Measurements from ENCODE around the gene PHYHD1.

Gene PHYHD1

GRCh38 chr9:128920381-128921058, at the start of gene PHYHD1:
Gene PHYHD1, plus strand, starts transcription at chr9:128920982. Its CDS starts 1,342 bp downstream, at chr9:128922324.
- DNase-seq: no peak

DNA sequence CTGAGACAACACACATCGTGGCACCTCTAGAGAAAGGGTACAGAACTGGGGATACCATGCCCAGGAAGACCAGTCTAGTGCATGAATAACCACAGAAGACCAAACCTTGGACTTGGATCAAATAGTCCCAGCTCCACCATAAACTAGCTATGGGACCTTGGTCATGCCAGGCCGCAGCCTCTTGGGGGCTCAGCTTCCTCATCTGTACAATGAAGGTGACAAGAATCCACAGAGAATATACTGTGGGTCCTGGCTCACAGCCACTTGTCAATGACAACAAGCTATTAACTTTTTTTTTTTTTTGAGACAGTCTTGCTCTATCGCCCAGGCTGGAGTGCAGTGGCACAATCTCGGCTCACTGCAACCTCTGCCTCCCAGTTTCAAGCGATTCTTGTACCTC, 42.9 kb upstream of the PHYHD1 start:
- DNase-seq: no peak

DNA sequence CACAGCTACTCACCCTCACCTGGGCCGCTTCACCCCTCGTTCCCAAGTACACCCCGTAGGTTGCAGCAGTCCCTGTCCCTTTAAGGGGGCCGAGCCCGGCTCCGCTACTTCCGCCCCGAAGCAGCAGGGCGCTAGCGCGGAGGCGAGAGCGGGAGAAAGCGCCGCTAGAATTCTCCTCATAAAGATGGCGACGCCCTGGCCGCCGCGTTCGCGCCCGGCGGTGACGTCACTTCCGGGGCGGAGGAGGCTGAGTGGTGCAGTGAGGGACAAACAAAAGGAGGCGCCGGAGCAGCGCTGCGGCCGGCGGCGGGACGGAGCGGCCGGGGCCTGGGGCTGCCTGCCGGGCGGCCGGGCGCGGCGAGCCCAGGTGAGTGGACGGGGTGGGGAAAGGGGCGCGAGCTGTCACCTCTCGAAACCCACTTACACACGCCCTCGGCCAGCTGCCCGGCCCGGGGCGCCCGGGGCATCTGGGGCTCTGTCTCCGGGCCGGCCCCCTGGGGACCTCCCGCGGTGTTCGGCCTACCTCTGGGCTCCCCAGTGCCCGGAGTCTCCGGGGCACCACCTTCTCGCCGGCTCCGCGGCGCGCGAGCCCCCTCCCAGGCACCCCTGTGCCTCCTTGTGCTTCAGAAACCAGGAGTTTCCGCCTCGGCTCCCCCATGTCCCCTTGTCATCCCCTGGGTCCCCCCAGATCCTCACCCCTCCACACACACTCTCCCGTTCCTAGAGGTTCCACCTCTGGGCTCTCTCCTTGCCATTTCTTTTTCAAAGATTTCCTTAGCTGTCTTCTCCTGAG, 38.7 kb upstream of the PHYHD1 start, which contains the start of the genes KYAT1 and LRRC8A:
Gene KYAT1 (minus strand): TSS at position 67 of the 793 bp plus-strand sequence. CDS start 36,545 bp downstream, outside the sequence.
Gene LRRC8A (plus strand): TSS at position 250 of the 793 bp plus-strand sequence. CDS start 25,032 bp downstream, outside the sequence.
- peak; percentile 98 for DNase-seq

GRCh38 chr9:128882677-128883603, 37.8 kb upstream of the PHYHD1 start:
- DNase-seq: no peak

- no peak for DNase-seq
Measured at GRCh38 chr9:128884164-128884563, 36.6 kb upstream of the PHYHD1 start.

GRCh38 chr9:128885376-128885775, 35.4 kb upstream of the PHYHD1 start:
- DNase-seq: no peak

GRCh38 chr9:128885798-128886197, 35.0 kb upstream of the PHYHD1 start:
- DNase-seq: no peak

DNA sequence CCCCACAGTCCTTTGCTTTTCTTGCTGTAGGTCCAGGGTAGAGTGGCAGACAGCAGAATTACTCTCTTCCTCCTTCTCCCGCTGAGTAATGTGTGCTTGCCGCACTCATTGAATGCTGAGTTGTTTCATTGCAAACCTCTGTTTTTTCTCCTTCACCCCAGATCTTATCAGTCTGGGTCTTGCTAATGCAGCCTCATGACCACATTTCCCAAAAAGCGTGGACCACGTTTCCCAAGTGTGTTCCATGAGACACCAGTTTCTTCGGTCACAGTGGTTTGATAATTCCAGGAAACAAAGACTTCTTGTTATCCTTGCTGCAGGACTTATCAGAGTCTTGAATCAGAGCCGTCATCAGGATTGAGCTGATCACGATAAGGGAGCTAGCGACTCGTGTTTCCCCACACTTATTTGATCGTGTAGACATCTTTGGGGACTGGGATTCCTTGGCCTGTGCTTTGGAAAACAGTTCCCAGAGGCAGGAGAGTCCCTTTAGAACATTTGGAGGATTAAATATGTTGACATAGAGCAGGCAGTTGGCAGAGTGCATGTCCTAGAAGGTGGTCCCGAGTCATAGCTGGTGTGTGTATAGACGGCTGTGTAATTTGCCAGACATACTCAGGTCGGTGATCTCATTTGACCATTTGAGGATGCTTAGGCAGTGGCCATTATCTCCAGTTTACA, 34.4 kb upstream of the PHYHD1 start:
- DNase-seq: no peak

- DNase-seq: no peak
Measured at GRCh38 chr9:128887049-128887448, 33.7 kb upstream of the PHYHD1 start.

GRCh38 chr9:128887914-128888350, 32.9 kb upstream of the PHYHD1 start:
- no peak for DNase-seq

DNA sequence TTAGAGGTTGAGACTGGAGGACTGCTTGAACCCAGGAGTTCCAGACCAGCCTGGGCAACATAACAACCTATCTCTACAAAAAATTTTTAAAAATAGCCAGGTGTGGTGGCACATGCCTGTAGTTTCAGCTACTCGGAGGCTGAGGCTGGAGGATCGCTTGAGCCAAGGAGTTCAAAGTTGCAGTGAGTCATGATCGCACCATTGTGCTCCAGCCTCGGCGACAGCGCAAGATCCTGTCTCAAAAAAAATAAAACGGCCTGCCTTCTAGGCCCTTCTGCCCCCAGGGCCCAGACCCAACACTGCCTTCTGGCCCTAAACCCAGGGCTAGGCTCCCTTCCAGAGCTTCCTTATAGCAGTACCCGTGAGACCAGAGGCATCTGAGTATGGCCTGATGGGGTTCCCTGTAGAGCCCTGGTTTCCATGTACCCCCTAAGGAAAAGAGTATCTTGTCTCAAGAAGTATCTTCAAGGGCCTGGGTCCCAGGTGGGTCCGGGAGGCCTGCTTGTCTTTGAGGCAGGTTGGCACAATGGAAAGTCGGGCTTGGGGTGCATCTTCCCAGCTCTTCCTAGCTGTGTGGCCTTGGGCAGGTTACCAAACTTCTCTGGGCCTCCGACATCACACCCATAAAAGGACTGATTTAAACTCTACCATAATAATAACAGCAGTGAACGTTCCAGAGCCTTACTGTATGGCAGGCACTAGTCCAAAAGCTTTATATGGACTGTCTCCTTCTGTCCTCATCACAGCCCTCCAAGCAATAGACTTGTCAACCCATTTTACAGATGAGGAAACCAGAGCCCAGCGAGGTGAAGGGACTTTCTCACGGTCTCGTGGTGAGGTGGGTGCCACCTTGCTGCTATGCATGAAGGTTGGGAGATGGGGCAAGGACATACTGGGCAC, 29.2 kb upstream of the PHYHD1 start:
- DNase-seq: no peak

GRCh38 chr9:128892221-128892921, 28.4 kb upstream of the PHYHD1 start:
- DNase-seq: no peak

GRCh38 chr9:128893354-128893753, 27.4 kb upstream of the PHYHD1 start:
- DNase-seq: no peak

- no peak for DNase-seq
Measured at GRCh38 chr9:128894764-128895163, 26.0 kb upstream of the PHYHD1 start.

- no peak for DNase-seq
Measured at GRCh38 chr9:128895556-128895955, 25.2 kb upstream of the PHYHD1 start.

- no peak for DNase-seq
Measured at GRCh38 chr9:128898382-128898781, 22.4 kb upstream of the PHYHD1 start.

DNA sequence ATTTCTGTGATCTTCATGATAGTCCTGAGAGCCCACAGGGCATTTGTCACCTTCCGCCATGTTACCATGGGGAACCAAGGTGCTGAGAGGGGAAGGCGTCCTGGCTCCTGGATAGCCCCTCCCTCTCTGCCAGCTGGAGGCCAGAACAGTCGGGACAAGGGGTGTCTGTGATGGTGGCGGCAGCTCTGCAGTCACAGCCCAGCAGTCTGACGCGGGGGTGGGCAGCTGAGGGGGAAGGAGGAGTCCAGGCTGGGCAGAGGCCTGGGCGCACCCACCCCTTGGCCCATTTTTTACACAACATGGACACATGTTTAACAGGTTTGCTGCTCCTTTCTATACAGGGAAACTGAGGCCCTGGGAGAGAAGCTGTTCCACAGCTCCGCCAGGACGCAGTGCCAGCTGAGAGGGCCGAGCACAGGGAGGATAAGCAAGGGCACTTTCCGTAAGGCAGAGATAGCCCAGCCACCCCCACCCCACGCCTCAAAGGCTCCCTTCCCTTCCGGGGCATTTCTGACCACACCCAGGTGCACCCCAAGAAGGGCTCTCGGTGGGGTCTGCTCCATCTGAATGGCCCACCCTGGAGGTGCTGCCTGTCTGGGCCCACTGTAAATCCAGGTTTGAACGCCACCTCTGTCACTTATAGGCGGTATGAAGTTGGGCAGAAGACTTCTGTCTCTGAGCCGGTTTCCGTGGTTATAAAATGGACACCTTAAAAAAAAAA, 21.8 kb upstream of the PHYHD1 start:
- DNase-seq: no peak

DNA sequence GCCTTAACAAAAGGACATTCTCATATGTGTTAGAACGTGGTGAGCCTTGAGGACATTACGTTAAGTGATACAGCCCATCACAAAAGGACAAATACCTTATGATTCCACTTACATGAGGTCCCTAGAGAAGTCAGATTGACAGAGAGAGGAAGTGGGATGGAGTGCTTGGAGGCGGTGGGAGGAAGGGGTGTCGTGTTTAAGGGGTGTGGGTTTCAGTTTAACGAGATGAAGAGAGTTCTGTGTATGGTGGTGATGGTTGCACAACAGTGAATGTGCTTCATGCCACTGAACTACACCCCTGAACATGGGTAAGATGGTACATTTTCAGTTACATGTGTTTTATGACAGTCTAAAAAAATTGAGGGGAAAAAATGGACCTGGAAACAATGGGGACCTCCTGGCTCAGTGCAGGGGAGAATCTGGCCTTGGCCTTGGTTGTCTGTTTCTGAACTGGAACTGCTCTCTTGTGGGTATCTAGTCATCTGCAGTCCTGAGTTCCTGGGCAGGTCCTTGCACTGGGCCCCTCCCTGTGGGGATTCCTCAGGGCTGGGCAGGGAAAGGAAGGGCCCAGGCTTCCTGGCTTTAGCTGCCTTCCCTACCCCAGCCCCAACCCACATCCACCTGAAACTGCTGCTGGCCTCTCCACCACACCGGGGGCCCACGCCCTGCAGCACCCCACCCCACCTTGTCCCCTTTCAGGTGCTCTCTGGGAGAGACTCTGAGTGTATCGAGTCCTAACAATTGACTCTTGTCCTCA, 21.0 kb upstream of the PHYHD1 start:
- no peak for DNase-seq

GRCh38 chr9:128901379-128901778, 19.4 kb upstream of the PHYHD1 start:
- no peak for DNase-seq

Data from activated CD4-positive, alpha-beta T cell treated with anti-CD3 and anti-CD28 coated beads, Interleukin-2, amount 50 U/mL, for 4 hours (primary cell).